Fibroblast of lung (primary cell): ENCODE data around the gene WWOX.

Source experiments
- CTCF ChIP-seq, 2 donors: IDR thresholded peaks in 1 of 2; conservative IDR thresholded peaks in 1 of 2; 1 replicate in 1 of 2; 2 replicates in 1 of 2; pipeline ENCODE4 v1.5.1; 2011 to 2012; ENCODE audit warnings: low read length in 2 of 2, control low read depth in 1 of 2, inconsistent platforms in 1 of 2, low read depth in 1 of 2, mild to moderate bottlenecking in 1 of 2
- EZH2 ChIP-seq: IDR thresholded peaks from 2 replicates; pipeline ENCODE4 v1.5.1; 2012; ENCODE audit warnings: low read length, control low read depth, mild to moderate bottlenecking; ENCODE audit errors: missing control alignments

- TF ChIP-seq EZH2 (no peak), CTCF (conservative IDR thresholded peaks at IDR 0.05 in 1 of 2, IDR thresholded peaks at IDR 0.05 in 1 of 2; ENCODE audit: low read depth in 1 of 2, low read length in 2 of 2) (no peak)
These were observed 119.6 kb downstream of the WWOX start for GRCh38 chr16:78218856-78219651.
